Osteoblast (primary cell): Measurements from ENCODE around the gene GATAD2A. TPM values are rescaled to one million over a fixed set of nuclear protein-coding genes. Genes with fewer than 3 reads are reported as not detected.

Experiments
- DNase-seq: peaks from one replicate; pipeline ENCODE4 v3.0.0; 2011; ENCODE audit warnings: low spot score, mixed read lengths; ENCODE audit not compliant: insufficient read length; ENCODE audit errors: missing footprints
- H2AFZ ChIP-seq: 2 replicates; pipeline ENCODE4 v1.6.0; 2011; ENCODE audit warnings: mild to moderate bottlenecking, low read length
- H3K27ac ChIP-seq: 2 replicates; pipeline ENCODE4 v1.5.1; 2011; ENCODE audit warnings: mild to moderate bottlenecking, low read depth, low read length, moderate library complexity
- H3K27me3 ChIP-seq: 2 replicates; pipeline ENCODE4 v1.6.0; 2012; ENCODE audit warnings: mild to moderate bottlenecking, control low read depth, inconsistent platforms, low read length, moderate library complexity; ENCODE audit not compliant: insufficient read depth
- H3K36me3 ChIP-seq: 2 replicates; pipeline ENCODE4 v1.5.1; 2011; ENCODE audit warnings: mild to moderate bottlenecking, low read length, control low read depth, moderate library complexity; ENCODE audit not compliant: insufficient read depth
- H3K4me1 ChIP-seq: 2 replicates; pipeline ENCODE4 v1.5.1; 2011; ENCODE audit warnings: mild to moderate bottlenecking, low read length, control low read depth, moderate library complexity; ENCODE audit not compliant: insufficient read depth
- H3K4me2 ChIP-seq: 2 replicates; pipeline ENCODE4 v1.6.0; 2011; ENCODE audit warnings: mild to moderate bottlenecking, low read length; ENCODE audit not compliant: insufficient read depth
- H3K4me3 ChIP-seq: fragments of 200-600 bp; sonication (generic); 3 replicates; pipeline ENCODE4 v1.5.1; 2012; ENCODE audit warnings: mild to moderate bottlenecking, low read length, inconsistent platforms; ENCODE audit not compliant: insufficient read depth
- H3K79me2 ChIP-seq: 2 replicates; pipeline ENCODE4 v1.6.0; 2012; ENCODE audit warnings: mild to moderate bottlenecking, low read length, control low read depth, inconsistent platforms; ENCODE audit not compliant: insufficient read depth
- H3K9me3 ChIP-seq: 2 replicates; pipeline ENCODE4 v1.5.1; 2011; ENCODE audit warnings: low read depth, low read length, control low read depth
- H4K20me1 ChIP-seq: 2 replicates; pipeline ENCODE4 v1.6.0; 2012; ENCODE audit warnings: mild to moderate bottlenecking, low read length, control low read depth; ENCODE audit not compliant: insufficient read depth
- CTCF ChIP-seq: IDR thresholded peaks from 2 replicates; pipeline ENCODE4 v1.5.1; 2011; ENCODE audit warnings: mild to moderate bottlenecking, low read depth, low read length, moderate library complexity; ENCODE audit errors: extremely low read depth
- total RNA-seq: library from RNA; depleted of rRNA; stranded (reverse); fragments of >200 nt; gene quantifications from 2 replicates; pipeline ENCODE4 v1.2.3, GENCODE V29; 2012

The GATAD2A gene
- total RNA-seq, 1 donor = 48.9 TPM

GRCh38 chr19:19405971-19406877, 749 bp downstream of the GATAD2A start:
- H4K20me1 ChIP-seq = peaks cover 45% of the 10 kb centered on the region
- peaks cover 36% of the 10 kb centered on the region for H3K4me1 ChIP-seq
- peak; percentile 88 for DNase-seq

GRCh38 chr19:19406878-19407632, 1.6 kb downstream of the GATAD2A start:
- DNase-seq = no peak
- Histone ChIP-seq H3K79me2 (peaks cover 68% of the 10 kb centered on the region), H3K9me3 (no peaks in the 10 kb centered on the region), H3K4me3 (peak overlapping the region; percentile 83), H3K36me3 (no peaks in the 10 kb centered on the region), H3K4me1 (peaks cover 36% of the 10 kb centered on the region), H4K20me1 (peaks cover 51% of the 10 kb centered on the region), H3K27ac (peak overlapping the region; percentile 77), H3K27me3 (no peaks in the 10 kb centered on the region), H2AFZ (peak overlapping the region; percentile 40), H3K4me2 (peak overlapping the region; percentile 86)
- peak; percentile 48 for TF ChIP-seq CTCF

More at GRCh38 chr19:19405971-19406877, 749 bp downstream of the GATAD2A start:
- Histone ChIP-seq H3K4me2 (peak overlapping the region; percentile 86), H3K4me3 (peak overlapping the region; percentile 83), H2AFZ (peak overlapping the region; percentile 40), H3K36me3 (no peaks in the 10 kb centered on the region), H3K9me3 (no peaks in the 10 kb centered on the region), H3K79me2 (peaks cover 67% of the 10 kb centered on the region), H3K27me3 (no peaks in the 10 kb centered on the region), H3K27ac (peak overlapping the region; percentile 77)
- no peak for TF ChIP-seq CTCF

GRCh38 chr19:19407633-19407930, 2.1 kb downstream of the GATAD2A start:
- no peak for DNase-seq
- no peaks in the 10 kb centered on the region for H3K36me3 ChIP-seq
- no peak for TF ChIP-seq CTCF
- no peaks in the 10 kb centered on the region for H3K9me3 ChIP-seq
- peak overlapping the region; percentile 77 for H3K27ac ChIP-seq
- peaks cover 54% of the 10 kb centered on the region for H4K20me1 ChIP-seq
- H3K27me3 ChIP-seq = no peaks in the 10 kb centered on the region
- peak overlapping the region; percentile 83 for H3K4me3 ChIP-seq
- H3K4me2 ChIP-seq = peak overlapping the region; percentile 86
- H3K79me2 ChIP-seq = peaks cover 72% of the 10 kb centered on the region
- H2AFZ ChIP-seq = no peak overlapping the region
- H3K4me1 ChIP-seq = peaks cover 36% of the 10 kb centered on the region

- Histone ChIP-seq H3K27ac (no peak overlapping the region), H3K9me3 (no peaks in the 10 kb centered on the region), H4K20me1 (peaks cover 70% of the 10 kb centered on the region), H3K36me3 (no peaks in the 10 kb centered on the region), H3K27me3 (no peaks in the 10 kb centered on the region), H3K4me1 (peaks cover 25% of the 10 kb centered on the region), H3K79me2 (peaks cover 78% of the 10 kb centered on the region), H3K4me3 (no peak overlapping the region), H3K4me2 (no peak overlapping the region), H2AFZ (no peak overlapping the region)
- TF ChIP-seq CTCF = no peak
- no peak for DNase-seq
Measured at GRCh38 chr19:19409205-19409604, 3.7 kb downstream of the GATAD2A start.
